Neural progenitor cell (in vitro differentiated cells): ENCODE results near the gene LRRC47.

Experiments used
- EZH2 ChIP-seq: fragments of 200-600 bp; sonication (generic); IDR thresholded peaks from 2 replicates; pipeline ENCODE4 v1.6.1; 2017; ENCODE audit warnings: antibody characterized with exemption, mild to moderate bottlenecking, moderate library complexity
- EZH2phosphoT487 ChIP-seq: fragments of 200-600 bp; sonication (generic); IDR thresholded peaks from 2 replicates; pipeline ENCODE4 v1.6.1; 2017; ENCODE audit warnings: antibody characterized with exemption
- TF ChIP-seq, protein P1 (sequence below): fragments of 200-600 bp; sonication (generic); IDR thresholded peaks from 2 replicates; pipeline ENCODE4 v1.5.1; 2017; ENCODE audit warnings: antibody characterized with exemption, mild to moderate bottlenecking

DNA sequence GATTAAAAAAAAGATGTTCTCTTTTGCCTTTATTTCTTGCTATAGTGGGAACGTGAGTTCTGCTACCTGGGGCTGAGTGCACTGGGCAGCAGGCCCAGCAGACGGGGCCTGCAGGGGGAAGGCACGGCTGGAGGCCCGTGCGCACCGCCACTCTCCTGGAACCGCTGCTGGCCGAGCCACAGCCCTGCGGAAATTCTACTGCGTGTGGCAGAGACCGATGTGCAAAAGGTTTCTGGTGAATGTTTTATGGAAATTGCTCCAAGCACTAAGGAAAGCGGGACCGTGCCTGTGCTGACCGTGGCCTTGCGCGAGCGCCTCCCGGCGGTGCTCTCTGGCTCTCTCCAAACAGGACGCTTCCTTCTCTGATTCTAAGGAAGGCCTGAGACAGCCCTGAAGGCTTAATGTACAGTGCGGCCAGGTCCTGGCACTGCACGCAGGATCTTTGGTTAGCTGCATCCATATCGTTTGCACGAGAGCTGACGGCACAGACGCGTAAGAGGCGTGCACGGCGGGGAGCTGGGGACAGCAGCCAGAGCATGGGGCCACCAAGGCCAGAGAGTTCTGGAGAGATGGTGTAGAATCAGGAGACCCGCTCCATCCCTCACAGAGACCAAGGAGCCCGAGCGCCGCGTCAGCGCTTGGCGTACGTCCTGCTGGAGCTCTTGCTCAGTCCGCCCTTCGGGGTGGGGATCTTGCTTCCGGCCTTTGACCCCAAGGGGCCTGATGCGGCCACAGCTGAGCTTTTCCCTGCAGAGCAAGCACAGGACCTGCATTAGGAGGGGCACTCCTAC lies 18.7 kb upstream of the LRRC47 start:
- TF ChIP-seq EZH2 (no peak), EZH2phosphoT487 (no peak)
- TF ChIP-seq, protein P1, sequence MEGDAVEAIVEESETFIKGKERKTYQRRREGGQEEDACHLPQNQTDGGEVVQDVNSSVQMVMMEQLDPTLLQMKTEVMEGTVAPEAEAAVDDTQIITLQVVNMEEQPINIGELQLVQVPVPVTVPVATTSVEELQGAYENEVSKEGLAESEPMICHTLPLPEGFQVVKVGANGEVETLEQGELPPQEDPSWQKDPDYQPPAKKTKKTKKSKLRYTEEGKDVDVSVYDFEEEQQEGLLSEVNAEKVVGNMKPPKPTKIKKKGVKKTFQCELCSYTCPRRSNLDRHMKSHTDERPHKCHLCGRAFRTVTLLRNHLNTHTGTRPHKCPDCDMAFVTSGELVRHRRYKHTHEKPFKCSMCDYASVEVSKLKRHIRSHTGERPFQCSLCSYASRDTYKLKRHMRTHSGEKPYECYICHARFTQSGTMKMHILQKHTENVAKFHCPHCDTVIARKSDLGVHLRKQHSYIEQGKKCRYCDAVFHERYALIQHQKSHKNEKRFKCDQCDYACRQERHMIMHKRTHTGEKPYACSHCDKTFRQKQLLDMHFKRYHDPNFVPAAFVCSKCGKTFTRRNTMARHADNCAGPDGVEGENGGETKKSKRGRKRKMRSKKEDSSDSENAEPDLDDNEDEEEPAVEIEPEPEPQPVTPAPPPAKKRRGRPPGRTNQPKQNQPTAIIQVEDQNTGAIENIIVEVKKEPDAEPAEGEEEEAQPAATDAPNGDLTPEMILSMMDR = no peak
